K562 (cell line): ENCODE results near the gene TXNIP.

Source experiments
- RBM39 ChIP-seq: fragments of 200-400 bp; formaldehyde crosslinking; optimal IDR thresholded peaks from 2 replicates; pipeline ENCODE3; 2018; ENCODE audit warnings: low read depth, low read length
- TFE3 ChIP-seq: fragments of 450-650 bp; formaldehyde crosslinking; IDR thresholded peaks from 2 replicates; pipeline ENCODE4 v1.4.0; 2020; ENCODE audit warnings: mild to moderate bottlenecking, mixed read lengths
- TF ChIP-seq, protein P1 (sequence below), 3 experiments: IDR thresholded peaks in 2 of 3; conservative IDR thresholded peaks in 1 of 3; 2 replicates each; pipeline ENCODE4 v1.5.1; 2011 to 2012; ENCODE audit warnings: low read length in 3 of 3, mild to moderate bottlenecking in 3 of 3, control low read depth in 2 of 3, improper control_type of control experiment in 1 of 3, inconsistent platforms in 1 of 3, low read depth in 1 of 3, mixed read lengths in 1 of 3, moderate library complexity in 1 of 3; ENCODE audit not compliant: insufficient read depth in 2 of 3

DNA sequence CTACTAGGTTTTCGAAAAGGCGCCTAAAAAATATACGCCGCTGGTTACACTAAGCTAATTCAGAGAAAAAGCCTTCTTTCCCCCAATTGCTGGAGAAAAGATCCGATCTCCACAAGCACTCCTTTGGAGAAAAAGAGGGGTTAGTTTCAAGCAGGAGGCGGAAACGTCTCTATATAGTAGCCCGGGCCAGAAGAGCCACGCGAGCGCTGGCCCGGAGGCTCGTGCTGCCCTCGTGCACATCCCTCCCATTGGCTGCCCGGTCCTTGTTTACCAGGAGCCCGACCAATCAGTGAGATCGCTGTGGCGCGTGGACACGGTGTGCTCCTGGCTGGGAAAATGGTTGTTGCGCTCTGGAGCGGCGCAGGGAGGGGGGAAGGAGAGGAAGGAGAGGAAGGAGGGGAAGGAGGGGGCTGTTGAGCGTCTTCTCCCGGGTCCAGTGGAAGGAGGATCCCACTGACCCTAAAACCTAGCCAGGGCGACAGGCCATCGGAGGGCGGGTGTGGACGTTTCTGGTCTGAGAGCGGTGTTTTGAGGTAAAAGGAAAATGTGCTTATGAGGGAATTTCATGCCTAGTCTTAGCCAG is at the start of gene TXNIP:
- TF ChIP-seq TFE3 (CRISPR knock-in tag) (peak; percentile 64), RBM39 (no peak)
- TF ChIP-seq, protein P1, sequence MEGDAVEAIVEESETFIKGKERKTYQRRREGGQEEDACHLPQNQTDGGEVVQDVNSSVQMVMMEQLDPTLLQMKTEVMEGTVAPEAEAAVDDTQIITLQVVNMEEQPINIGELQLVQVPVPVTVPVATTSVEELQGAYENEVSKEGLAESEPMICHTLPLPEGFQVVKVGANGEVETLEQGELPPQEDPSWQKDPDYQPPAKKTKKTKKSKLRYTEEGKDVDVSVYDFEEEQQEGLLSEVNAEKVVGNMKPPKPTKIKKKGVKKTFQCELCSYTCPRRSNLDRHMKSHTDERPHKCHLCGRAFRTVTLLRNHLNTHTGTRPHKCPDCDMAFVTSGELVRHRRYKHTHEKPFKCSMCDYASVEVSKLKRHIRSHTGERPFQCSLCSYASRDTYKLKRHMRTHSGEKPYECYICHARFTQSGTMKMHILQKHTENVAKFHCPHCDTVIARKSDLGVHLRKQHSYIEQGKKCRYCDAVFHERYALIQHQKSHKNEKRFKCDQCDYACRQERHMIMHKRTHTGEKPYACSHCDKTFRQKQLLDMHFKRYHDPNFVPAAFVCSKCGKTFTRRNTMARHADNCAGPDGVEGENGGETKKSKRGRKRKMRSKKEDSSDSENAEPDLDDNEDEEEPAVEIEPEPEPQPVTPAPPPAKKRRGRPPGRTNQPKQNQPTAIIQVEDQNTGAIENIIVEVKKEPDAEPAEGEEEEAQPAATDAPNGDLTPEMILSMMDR (IDR thresholded peaks at IDR 0.05 in 2 of 3, conservative IDR thresholded peaks at IDR 0.05 in 1 of 3; ENCODE audit: insufficient read depth in 2 of 3, low read depth in 1 of 3, low read length in 3 of 3) = peak in 1 of 3 experiments; percentile 4; a peak in 1 of 6 replicates
